GM19328 (cell line): ENCODE data around the gene SORCS1.

Source experiments
- ATAC-seq: cut with Tn5 transposase; IDR thresholded peaks from one replicate; pipeline ENCODE4 v1.9.1; 2021; ENCODE audit warnings: mild to moderate bottlenecking, moderate library complexity; ENCODE audit not compliant: unreplicated experiment

SORCS1 gene

DNA sequence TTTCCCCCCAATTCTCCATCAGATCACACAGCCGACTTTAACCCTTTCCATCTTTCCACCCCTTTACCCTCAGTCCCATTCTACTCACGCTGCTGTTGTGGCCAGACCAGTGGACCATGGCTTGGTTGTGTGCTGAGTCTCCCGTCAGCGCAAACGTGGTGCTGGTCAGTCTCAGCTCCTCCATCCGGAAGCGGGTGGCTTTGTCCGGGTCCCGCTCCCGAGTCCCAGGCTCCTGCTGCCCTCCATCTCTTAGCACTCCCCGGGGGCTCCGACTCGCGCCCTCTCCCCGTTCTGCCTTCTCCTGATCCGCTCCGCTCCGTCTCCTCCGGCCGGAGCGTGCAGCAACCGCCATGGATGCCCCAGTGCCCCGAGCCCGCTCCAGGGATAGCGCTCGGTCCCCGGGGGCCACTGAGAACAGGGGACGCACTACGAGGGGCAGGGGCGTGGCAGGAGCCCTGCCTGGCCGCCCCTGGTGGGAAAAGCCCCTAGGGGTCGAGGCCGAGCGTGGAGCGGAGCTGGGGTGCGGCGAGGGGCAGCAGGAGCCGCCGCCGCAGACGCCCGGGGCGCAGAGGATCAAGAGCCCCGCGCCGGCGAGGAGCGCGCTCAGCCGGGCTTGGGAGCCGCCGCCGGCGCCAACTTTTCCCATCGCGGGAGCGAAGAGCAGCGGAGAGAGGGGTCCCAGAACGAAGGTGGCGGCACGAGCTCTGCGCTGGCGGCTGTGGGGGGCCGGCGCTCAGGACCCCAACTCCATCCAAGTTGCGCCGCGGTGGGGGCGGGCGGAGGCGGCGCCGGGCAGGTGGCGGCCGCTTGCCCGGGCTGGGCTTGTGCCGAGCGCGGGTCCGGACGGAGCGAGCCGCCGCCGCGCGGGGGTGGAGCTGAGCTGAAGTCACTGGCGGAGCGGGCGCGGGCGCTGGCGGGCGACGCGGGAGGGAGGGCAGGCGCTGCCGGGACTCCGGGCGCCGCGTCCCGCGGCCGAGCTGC is at the start of gene SORCS1:
TSS of gene SORCS1 (minus strand) at position 826 of the 981 bp plus-strand sequence.
- no peak for ATAC-seq

DNA sequence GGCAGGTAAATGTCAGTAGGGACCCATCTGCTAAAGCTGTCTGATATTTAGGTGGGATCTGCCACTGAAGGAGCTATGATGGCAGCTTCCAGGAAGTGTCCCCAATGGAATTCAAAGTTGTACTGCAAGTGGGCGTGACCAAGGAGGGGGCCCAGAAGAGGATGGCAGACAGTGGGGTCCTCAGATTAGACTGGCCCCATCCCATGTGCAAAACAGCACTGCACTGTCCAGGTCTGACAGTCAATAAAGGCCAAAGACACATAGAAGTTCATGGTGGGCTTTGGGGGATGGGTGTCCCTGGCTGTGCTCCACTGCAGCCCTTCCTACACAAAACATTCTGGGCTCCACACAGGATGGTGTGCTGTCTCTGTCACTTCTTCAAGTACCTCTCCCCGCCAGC is 49.8 kb upstream of the SORCS1 start:
- ATAC-seq, result no peak

DNA sequence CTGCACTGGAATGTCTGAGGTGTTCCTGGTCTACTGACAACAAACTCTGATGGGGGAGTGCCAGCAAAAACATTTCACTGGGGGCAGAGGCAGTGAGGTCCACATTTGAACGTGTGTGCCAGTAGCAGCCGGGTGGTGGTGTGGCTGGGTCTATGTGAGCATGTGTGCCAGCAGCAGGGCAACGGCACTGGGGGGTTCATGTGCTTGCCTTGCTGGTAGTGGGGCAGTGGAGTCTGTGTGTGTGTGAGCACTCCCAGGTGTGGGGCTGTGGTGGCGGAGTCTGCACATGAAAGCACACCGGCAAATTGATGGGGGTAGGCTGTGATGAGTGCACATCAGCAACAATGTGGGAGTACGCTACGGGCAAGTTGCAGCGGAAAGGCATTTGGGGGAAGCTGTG is 49.4 kb upstream of the SORCS1 start:
- no peak for ATAC-seq

DNA sequence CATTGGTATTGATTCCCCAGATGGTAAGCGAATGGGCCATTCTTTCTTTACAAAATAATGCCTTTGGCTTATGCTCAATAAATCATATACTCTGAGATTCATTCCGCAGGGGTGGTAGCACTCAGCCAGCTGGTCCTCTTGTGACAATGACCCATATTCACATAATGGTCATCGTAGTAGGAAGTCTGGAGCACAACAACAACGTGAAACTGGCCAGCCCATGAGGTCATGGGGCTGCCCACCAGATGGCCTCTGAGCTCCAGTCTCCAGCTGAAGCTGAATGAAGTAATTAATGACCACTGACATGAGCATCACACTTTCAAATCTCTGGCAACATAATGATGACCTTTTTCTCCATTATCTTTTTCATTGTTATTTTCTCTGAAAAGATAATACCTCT is 42.3 kb upstream of the SORCS1 start:
- no peak for ATAC-seq

DNA sequence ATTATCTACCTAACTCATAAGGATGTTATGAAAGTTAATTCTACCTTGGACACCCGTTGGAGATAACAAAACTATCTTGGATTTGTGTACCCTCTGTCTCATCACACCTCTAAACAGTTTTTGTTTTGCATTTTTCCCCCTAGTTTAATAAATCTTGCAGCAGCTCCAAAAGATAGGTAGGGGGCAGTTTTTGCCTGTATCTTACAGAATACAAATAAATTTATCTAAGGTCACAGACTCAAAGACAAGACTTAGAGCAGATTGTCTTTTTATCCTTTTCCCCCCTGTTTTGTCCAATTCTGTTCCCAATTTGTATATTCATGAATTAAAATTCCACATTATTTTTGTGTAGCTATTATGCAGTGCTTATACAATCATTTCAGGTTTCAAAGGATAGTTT is 5.0 kb upstream of the SORCS1 start:
- no peak for ATAC-seq

DNA sequence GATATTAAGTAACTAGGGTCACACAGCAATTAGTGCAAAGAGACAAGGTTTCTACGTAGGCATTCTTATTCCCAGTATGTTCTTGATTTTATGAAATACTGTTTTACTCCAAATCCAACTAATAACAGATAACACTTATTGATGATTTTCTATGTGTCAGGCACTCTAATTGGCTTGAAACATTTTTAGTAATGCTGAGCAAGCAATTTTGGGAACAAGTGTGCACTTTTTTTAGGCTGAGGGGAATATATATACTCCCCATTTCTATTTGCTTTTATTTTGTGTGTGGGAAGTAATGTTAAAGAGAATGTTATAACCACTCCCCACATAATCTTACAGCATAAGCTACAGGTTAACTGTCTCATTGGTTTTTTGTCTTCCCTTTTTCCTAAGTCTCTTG is 4.2 kb upstream of the SORCS1 start:
- ATAC-seq, result no peak

DNA sequence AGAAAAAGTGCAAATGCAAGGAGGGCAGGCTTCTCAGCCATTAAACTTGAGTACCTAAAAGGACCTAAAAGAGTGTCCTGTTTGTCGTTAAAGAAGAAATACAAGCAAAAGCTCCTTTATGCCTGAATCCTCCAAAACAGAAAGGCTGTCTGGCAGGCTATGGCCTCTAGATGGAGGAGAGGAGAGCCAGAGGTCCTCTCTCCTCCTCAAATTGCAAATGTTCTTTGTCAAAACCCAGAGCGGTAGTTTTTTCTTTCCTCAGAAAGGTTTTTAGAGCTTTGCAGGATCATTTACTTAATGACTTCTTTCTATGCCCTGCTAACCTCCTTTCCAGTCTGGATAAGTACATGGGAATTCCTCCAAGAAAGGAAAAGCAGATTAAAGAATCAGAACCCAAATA is 1.9 kb upstream of the SORCS1 start:
- ATAC-seq, result no peak

DNA sequence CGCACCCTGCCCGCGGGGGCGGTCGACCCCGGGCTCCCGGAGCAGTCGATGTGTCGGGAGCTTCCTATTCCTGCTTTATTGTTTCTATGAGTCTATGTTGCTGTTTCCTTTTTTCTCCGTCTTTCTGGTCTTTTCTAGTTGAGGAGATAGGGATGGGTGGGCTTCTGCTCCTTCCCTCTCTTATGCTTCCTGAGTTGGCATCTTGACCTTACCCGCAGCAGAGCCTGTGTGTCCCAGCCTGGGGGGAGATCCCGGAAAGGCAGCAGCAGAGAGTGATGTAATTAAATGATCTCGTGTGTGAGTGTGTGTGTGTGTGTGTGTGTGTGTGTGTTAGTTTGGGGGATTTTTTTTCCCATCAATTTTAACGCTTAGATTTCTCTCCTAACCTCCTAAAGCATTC is 486 bp upstream of the SORCS1 start:
- ATAC-seq, result no peak

DNA sequence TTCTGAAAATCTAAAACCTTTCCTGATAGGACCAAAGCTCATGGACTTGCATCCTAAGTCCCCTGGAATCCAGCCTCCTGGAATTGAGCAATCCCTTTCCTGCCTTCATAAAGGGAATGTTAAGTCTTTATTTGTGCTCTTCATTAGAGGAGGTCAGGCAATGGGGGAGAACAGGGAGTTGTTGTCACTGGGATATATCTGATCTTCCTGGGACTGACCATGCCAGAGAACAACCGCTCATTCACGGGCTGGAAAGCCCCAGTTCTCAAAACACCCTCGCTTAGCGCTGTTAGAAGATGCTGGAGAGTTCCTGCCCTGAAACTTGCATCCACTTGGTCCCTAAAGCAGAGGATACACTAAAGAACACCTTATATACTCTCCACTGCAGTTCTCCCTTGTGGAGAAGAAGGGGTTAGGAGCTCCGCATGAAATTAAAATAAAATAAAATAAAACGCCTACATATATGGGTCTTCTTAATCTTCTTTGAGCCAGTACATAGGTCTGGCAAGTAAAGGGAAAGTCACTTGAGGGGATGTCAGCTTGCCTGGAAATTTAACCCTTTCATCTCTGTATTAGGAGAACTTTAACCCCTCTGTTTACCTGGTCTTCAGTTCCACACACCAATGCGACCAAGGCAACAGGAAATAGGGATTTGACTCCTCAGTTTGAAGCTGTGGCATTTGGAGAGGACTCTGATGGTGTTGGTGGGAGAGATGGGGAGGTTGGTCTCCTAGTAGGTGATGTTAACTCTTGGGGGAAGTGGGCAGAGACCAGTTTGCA is 1.2 kb downstream of the SORCS1 start:
- no peak for ATAC-seq

DNA sequence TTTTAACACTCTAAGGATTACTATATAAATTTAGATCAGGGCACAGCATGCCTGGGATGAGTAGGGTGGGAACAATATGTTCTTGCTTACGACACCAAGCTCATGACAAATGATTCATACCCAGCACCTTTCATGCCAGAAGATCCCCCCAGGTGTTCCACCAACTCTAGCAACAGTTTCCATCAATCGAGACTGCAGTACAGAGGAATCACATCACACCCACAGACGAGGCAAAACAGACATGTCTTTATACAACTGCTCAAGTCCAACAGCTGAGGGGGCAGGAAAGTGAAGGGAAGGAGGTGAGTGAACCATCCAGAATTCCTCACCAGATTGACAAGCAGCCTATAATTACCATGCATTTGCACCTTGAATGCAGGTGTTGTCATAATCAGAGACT is 3.6 kb downstream of the SORCS1 start:
- ATAC-seq, result no peak

DNA sequence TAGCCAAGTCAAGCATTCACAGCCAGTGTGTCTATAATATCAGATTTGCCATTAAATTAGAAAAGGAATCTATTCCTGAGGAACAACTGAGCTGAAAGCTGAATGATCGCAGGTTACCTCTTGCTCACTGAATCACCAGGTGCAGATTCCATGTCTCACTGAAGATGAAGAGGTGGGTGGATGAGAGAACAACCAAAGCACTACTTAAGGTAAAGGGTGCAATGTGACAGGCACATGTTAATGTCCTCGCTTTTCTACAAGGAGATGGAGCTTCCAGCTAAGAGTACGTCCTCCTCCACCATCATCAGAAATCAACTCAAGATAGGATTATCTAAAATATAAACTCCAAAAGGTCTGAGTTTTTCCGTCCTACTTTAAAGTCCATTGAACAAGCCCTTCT is 4.6 kb downstream of the SORCS1 start:
- ATAC-seq, result no peak

DNA sequence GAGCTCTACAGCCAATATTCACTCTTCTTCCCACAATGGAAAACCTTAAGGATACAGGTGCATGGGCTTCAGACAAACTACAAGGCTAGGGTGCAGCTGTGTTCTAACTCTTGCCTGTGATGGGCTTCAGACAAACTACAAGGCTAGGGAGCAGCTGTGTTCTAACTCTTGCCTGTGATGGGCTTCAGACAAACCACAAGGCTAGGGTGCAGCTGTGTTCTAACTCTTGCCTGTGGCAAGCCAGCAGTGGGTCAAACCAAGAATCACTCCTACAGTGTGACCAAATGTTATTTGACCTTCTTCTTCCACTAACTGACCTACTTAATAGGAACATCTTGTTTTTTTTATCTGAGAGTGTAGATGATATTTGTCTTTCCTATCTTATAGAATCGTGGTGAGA is 7.4 kb downstream of the SORCS1 start:
- no peak for ATAC-seq

DNA sequence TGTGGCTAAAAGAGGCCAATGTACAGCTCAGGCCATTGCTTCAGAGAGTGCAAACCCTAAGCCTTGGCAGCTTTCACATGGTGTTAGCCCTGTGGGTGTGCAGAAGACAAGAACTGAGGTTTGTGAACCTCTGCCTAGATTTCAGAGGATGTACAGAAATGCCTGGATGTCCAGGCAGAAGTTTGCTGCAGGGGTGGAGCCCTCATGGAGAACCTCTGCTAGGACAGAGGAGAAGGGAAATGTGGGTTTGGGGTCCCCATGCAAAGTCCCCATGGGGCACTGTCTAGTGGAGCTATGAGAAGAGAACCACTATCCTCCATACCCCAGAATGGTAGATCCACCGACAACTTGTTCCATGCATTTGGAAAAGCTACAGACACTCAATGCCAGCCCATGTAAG is 12.4 kb downstream of the SORCS1 start:
- ATAC-seq, result no peak

DNA sequence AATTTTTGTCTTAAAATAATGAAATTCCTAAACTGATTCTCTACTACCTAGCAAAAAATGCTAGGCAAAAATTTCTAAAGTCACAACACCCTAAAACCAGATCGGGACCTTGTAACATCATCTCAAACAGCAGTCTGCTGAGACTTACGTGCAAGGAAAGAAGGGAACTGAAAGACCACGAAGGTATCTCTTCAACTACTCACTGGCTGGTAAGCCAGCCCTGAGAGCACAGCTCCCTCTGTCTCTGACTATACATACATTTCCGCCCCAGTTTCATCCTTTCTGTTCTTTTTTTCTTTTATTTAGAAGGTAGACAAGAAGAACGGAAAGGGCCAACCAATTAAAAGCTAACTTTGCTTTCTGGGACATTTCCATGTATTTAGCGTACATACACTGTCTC is 15.6 kb downstream of the SORCS1 start:
- ATAC-seq, result no peak

DNA sequence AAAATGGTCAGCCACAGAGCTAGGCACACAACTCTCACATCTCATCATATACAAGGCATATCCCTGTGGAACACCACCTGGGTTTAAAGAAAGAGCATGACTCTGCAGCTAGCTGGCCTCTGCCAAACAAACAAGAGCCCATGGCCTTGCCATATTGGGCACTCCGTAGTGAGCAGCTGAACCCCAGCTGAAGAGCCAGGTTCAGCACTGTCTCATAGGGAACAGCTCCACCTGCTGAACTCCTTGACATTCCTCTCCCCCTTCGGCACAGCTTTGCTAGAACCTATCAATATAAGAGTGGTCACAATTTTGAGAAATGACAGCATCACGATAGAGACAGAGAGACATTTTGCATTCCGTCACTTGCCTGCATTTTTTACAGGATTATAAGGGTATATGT is 20.0 kb downstream of the SORCS1 start:
- ATAC-seq, result no peak

DNA sequence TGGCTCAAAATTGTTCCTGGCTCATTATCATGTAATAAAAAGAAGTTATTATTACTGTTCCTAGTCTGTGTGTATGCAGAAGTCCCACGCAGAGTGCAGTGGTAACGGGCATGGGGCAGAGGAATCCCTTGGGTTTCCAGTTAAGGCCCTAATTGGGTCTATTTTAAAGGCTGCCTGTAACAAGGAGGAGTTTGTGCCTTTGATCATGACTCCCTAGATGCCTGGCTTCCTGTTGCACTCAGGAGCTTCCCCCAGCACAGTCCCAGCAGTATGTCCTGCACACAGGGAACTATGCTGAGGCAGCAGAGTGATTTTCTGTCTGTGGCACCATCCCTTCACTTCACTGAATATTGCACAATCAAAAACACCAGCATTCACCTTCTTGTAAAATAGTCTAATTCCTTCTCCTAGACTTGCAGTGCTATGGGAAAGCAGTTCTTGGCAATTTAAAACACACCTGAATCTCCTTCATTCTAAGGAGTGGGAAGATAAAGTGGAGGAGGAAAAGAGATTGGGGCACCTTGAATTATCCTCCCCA is 22.9 kb downstream of the SORCS1 start:
- no peak for ATAC-seq

DNA sequence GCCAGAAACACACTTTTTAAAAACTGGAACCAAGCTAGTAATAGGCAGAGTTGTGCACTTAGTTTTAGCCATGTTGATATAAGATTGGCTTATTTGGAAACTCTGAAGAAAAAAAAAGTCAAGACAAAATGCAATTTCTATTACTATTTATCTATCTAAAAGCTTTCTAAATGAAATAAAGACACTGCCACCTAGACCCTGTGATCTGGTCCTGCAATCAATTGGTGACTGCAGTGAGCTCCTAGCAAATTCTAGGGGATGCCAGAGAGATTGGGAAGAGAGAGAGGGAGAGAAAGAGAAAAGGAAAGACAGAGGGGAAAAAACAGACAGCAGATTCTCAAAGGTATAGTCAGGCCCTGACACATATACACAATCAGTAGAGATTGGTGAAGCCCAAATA is 25.3 kb downstream of the SORCS1 start:
- no peak for ATAC-seq

DNA sequence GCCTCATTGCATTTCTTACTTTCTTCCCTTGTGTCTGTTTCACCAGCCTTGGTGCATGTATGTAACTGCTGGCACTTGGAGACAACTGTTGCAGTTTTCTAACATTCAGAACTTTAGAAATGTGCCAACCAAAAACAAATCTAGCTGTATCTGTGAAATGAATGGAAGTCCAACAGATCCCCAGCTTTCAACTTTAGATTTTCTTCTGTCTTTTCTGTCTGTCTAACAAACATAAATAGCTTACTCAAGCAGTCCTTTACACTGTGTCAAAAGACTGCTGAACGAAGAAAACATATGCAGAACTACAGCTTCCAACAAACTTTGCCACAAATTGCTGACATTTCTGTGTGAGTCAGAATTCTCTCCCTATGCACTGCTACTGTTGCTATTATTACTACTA is 30.9 kb downstream of the SORCS1 start:
- ATAC-seq, result no peak

DNA sequence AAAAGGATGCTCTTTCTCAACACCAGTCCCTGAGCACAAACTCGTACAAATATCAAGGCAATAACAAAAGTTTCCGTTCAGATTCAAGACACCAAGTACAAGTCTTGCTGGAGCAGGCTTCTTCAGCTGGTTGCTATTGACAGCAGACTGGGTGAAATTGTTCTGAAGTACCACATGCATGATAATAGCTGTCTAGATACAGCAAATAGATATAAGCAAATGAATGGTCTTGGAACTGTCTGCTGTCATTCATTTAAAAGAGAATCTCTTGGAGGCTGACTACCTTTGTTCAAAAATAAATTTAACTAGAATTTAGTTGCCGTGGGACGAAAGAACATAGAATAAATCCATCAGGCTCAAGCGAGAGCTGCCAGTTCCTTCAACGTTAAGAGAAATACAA is 35.5 kb downstream of the SORCS1 start:
- ATAC-seq, result no peak

DNA sequence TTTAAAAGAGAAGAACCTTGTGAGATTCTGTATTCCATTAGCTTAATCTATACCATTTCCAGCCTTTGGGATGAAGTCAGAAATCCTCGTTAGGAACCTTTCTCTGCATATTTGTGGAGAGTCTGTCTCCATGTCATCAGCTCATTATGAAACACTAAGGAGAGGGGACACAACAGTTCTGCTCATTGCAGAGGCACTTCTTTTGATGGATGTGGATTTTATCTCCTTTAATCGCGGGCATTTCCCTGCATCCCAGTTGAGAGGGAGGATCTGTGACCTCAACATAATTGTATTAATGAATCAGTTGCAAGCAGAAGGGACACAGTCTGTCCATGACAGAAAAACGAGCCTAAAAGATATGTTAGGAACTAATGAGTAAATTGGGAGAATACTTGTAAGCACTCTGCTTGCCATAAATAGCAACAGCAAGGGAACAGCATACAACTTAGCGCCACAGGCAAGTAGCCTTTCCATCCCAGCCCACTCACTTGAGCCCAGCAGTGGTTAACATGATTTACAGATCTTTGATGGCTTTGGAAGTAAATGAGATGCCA is 37.9 kb downstream of the SORCS1 start:
- no peak for ATAC-seq

DNA sequence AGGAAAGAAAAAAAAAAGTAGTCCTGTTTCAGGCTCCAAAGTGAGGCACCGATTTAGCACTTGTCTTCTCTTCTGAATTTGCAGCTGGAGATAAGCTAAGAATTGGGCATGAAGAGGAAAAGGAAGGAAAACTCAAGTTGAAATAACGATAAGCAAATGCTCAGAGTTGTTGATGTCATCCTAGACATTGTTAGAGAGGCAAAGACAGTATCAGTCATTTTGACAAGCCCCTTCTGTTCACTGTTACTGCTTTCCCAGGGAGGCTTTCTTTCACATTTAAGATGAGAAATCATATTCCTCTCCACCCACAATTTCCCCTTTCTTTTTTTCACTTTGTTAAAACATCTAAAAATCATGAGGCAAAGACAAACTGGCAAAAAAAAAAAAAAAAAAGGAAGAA is 41.8 kb downstream of the SORCS1 start:
- ATAC-seq, result no peak

DNA sequence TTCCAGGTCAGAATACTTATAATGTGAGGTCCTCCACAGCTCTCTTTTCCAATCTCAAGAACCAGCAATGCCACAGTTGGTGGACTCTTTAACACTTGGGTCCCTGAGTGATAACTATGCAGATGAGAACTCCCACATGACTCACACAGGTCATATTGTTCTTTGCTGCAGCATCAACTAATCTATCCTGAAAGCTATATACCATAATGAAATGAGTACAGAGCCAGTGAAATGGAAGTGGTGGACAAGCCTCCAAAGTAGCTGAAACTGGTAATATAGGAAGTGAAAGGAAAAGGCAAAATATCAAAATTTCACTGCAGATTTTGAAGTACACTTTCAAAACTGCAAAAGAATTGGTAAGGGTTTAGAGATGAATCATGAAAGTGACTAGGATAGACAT is 45.6 kb downstream of the SORCS1 start:
- ATAC-seq, result no peak
